Vagina (tissue), 2 donors: ENCODE results near the gene NELFB. TPM values are rescaled to one million over a fixed set of nuclear protein-coding genes. Genes with fewer than 3 reads are reported as not detected.
A peak's percentile ranks its signal among the peaks of the same experiment; 100 is the strongest.
"Not testable (repeated sequence)": the region's sequence is repeated elsewhere in the genome, so short reads cannot be mapped to it uniquely, and the experiment has no call there.

Experiments
- DNase-seq, 2 donors: peaks; one replicate each; pipeline ENCODE4 v3.0.0-alpha.2; 2017; ENCODE audit errors: extremely low spot score in 2 of 2
- H3K27ac ChIP-seq: fragments of 200-600 bp; sonication (generic); one replicate; pipeline ENCODE4 v1.5.1; 2019
- H3K27me3 ChIP-seq: fragments of 200-600 bp; sonication (generic); one replicate; pipeline ENCODE4 v1.5.1; 2019
- H3K36me3 ChIP-seq, 2 donors: fragments of 200-600 bp; sonication (generic); one replicate each; pipeline ENCODE4 v1.5.1; 2017 to 2019
- H3K4me1 ChIP-seq: fragments of 200-600 bp; sonication (generic); one replicate; pipeline ENCODE4 v1.5.1; 2019
- H3K4me3 ChIP-seq, 2 donors: fragments of 200-600 bp; sonication (generic); 1 replicate in 1 of 2; 2 replicates in 1 of 2; pipeline ENCODE4 v1.5.1; 2016 to 2019
- H3K9me3 ChIP-seq: fragments of 200-600 bp; sonication (generic); one replicate; pipeline ENCODE4 v1.5.1; 2019
- POLR2A ChIP-seq, 2 donors: fragments of 450-650 bp; IDR thresholded peaks; one replicate each; pipeline ENCODE4 v1.6.1; 2017; ENCODE audit warnings: antibody characterized with exemption in 2 of 2, mild to moderate bottlenecking in 2 of 2, moderate library complexity in 2 of 2
- POLR2AphosphoS5 ChIP-seq, 2 donors: sonication (generic); formaldehyde crosslinking; IDR thresholded peaks; one replicate each; pipeline ENCODE4 v1.9.0; 2017; ENCODE audit warnings: antibody characterized with exemption in 2 of 2, mild to moderate bottlenecking in 2 of 2, low read depth in 1 of 2; ENCODE audit not compliant: insufficient read depth in 1 of 2
- intact Hi-C: fragments of 100-400 bp; cut with DNase I; formaldehyde crosslinking; loops from one replicate; pipeline ENCODE4 v1.15.1; 2023
- total RNA-seq: library from RNA; depleted of rRNA; stranded (reverse); fragments of >200 nt; gene quantifications from one replicate; pipeline ENCODE4 v1.2.3, GENCODE V29; 2016
- TF ChIP-seq, protein P1 (sequence below), 3 experiments: fragments of 450-650 bp in 2 of 3; fragments of 200-600 bp in 1 of 3; sonication (generic) in 1 of 3; IDR thresholded peaks; one replicate each; pipeline ENCODE4 v1.5.1; 2017 to 2019; ENCODE audit warnings: antibody characterized with exemption in 3 of 3, mild to moderate bottlenecking in 2 of 3, moderate library complexity in 2 of 3

Gene NELFB
- total RNA-seq, 1 donor from 2014 or later, result 44.0 TPM

DNA sequence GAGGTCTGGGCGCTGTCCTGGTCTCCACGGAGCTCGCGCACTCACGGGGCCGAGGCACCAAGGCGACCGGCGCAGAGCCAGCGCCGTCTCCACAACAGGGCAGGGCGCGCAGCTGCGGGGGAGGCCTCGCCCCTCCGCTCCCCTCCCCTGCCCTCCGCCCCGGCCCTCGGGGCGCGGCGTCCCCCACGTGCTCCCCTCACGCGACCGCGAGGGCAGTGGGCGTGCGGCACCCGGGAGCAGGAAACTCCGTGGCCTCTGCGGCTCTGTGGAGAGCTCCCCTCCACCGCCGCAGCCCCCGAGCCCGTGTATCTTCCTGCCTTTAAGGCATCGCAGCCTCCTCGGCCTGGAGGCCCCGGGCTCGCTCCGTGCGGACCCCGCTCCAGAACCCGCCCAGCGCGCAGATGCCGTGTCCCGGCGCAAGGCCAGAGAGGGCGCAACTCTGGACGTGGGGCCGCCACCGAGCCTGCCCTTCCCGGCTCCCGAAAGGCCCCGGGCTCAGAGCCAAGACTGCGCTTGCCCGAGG is 14.7 kb upstream of the NELFB start:
- TF ChIP-seq POLR2AphosphoS5 (IDR thresholded peaks at IDR 0.05; ENCODE audit: insufficient read depth in 1 of 2, low read depth in 1 of 2) (no peak), POLR2A (IDR thresholded peaks at IDR 0.05) (no peak)
- TF ChIP-seq, protein P1, sequence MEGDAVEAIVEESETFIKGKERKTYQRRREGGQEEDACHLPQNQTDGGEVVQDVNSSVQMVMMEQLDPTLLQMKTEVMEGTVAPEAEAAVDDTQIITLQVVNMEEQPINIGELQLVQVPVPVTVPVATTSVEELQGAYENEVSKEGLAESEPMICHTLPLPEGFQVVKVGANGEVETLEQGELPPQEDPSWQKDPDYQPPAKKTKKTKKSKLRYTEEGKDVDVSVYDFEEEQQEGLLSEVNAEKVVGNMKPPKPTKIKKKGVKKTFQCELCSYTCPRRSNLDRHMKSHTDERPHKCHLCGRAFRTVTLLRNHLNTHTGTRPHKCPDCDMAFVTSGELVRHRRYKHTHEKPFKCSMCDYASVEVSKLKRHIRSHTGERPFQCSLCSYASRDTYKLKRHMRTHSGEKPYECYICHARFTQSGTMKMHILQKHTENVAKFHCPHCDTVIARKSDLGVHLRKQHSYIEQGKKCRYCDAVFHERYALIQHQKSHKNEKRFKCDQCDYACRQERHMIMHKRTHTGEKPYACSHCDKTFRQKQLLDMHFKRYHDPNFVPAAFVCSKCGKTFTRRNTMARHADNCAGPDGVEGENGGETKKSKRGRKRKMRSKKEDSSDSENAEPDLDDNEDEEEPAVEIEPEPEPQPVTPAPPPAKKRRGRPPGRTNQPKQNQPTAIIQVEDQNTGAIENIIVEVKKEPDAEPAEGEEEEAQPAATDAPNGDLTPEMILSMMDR (IDR thresholded peaks at IDR 0.05), result no peak
- H3K4me1 ChIP-seq, result peaks cover 75% of the 10 kb centered on the region
- intact Hi-C loops, result no loop called here
- peak overlapping the region; percentile 66 to 75 for H3K4me3 ChIP-seq
- DNase-seq, result no peak
- no peaks in the 10 kb centered on the region for H3K27me3 ChIP-seq
- H3K36me3 ChIP-seq, result peaks cover 0 to 14% of the 10 kb centered on the region in 2 donors
- peak overlapping the region; percentile 76 for H3K27ac ChIP-seq
- H3K9me3 ChIP-seq, result no peaks in the 10 kb centered on the region

DNA sequence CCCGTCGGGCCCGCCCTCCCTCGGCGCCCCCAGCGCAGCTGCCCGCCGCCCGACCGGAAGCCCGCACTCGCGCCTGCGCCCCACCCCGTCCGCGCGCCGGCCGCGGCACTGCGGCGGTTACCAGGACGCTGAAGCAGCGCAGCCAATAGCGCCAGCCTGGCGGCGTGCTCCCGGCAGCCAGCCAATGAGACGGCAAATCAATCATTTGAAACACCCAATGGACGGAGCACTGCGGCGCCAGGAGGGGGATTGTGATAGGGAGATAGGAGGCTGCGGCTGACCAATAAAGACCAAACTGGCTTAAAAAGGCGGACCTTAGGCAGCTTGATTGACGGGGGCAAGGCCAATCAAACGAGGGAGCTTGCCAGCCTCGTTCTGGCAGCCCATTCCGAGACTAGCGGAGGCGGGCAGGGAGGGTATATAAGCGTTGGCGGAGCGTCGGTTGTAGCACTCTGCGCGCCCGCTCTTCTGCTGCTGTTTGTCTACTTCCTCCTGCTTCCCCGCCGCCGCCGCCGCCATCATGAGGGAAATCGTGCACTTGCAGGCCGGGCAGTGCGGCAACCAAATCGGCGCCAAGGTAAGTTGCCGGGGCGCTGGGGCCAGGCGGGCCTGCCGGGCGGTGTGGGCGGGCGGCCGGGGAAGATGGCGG is 14.2 kb upstream of the NELFB start, which contains the start of gene TUBB4B:
TUBB4B (plus strand) TSS at position 447 of the 649 bp plus-strand sequence; CDS start at position 521, 74 bp downstream.
- intact Hi-C loops, result no loop called here
- Histone ChIP-seq H3K4me1 (peaks cover 69% of the 10 kb centered on the region), H3K27me3 (no peaks in the 10 kb centered on the region), H3K9me3 (no peaks in the 10 kb centered on the region), H3K4me3 (peak within 1 kb of the TSS; percentile 66 to 99), H3K27ac (peak within 1 kb of the TSS; percentile 78), H3K36me3 (peaks cover 0 to 14% of the 10 kb centered on the region in 2 donors)
- DNase-seq, result peak; percentile 100
- TF ChIP-seq POLR2AphosphoS5 (IDR thresholded peaks at IDR 0.05; ENCODE audit: insufficient read depth in 1 of 2, low read depth in 1 of 2) (peak; percentile 89 to 100), POLR2A (IDR thresholded peaks at IDR 0.05) (peak in 1 of 2 donors; percentile 100)
- TF ChIP-seq, protein P1 (IDR thresholded peaks at IDR 0.05), result peak in 1 of 3 experiments; percentile 15

DNA sequence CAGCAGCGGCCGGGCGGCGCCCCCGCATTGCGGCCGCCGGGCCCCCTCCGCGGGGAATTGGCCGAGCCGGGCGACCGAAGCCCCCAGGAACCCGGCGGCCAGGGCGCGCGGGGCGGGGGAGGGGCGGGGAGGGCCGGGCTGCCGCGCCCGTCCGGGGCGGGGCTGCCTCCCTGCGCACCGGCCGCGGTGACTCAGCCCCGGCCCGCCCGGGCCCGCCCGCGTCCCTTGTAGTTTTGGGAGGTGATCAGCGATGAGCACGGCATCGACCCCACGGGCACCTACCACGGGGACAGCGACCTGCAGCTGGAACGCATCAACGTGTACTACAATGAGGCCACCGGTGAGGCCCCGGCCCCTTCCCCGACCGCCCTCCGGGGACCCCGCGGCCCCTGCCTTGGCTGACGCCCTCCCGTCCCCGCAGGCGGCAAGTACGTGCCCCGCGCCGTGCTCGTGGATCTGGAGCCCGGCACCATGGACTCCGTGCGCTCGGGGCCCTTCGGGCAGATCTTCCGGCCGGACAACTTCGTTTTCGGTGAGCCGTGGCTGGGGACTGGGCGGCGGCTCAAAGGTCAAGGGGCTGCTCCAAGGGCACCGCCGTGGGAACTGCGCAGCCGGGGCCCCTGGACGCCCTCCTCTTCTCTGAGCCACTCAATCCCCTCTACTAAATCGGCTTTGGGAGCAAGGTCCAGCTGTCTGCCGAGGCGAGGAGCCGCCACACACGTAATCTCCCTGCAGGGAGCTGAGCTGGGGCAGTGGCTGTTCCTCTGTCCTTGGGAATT is 13.4 kb upstream of the NELFB start:
- Histone ChIP-seq H3K27me3 (no peaks in the 10 kb centered on the region), H3K4me1 (peaks cover 62% of the 10 kb centered on the region), H3K36me3 (peaks cover 0 to 14% of the 10 kb centered on the region in 2 donors), H3K9me3 (no peaks in the 10 kb centered on the region), H3K4me3 (peak overlapping the region; percentile 66 to 99), H3K27ac (peak overlapping the region; percentile 78)
- intact Hi-C loops, result no loop called here
- no peak for DNase-seq
- TF ChIP-seq, protein P1 (IDR thresholded peaks at IDR 0.05), result no peak
- TF ChIP-seq POLR2AphosphoS5 (IDR thresholded peaks at IDR 0.05; ENCODE audit: insufficient read depth in 1 of 2, low read depth in 1 of 2), result peak in 1 of 2 donors; percentile 60
- TF ChIP-seq POLR2A (IDR thresholded peaks at IDR 0.05), result no peak

DNA sequence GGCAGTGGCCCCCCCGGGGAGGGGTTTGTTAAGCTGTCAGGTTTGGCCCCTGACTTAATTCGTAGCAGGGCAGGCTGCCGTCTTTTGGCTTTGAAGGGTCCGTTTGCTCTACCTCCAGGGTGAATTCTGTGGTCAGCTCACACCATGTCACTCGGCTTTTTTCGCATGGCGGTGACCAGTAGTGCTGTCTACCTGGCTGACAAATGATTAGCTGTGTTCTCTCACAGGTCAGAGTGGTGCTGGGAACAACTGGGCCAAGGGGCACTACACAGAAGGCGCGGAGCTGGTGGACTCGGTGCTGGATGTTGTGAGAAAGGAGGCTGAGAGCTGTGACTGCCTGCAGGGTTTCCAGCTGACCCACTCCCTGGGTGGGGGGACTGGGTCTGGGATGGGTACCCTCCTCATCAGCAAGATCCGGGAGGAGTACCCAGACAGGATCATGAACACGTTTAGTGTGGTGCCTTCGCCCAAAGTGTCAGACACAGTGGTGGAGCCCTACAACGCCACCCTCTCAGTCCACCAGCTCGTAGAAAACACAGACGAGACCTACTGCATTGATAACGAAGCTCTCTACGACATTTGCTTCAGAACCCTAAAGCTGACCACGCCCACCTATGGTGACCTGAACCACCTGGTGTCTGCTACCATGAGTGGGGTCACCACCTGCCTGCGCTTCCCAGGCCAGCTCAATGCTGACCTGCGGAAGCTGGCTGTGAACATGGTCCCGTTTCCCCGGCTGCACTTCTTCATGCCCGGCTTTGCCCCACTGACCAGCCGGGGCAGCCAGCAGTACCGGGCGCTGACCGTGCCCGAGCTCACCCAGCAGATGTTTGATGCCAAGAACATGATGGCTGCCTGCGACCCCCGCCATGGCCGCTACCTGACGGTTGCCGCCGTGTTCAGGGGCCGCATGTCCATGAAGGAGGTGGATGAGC is 12.6 kb upstream of the NELFB start:
- Histone ChIP-seq H3K4me1 (peaks cover 54% of the 10 kb centered on the region), H3K27me3 (no peaks in the 10 kb centered on the region), H3K4me3 (peak overlapping the region; percentile 66 to 99), H3K27ac (peak overlapping the region; percentile 78), H3K36me3 (peaks cover 0 to 14% of the 10 kb centered on the region in 2 donors), H3K9me3 (no peaks in the 10 kb centered on the region)
- DNase-seq, result no peak
- TF ChIP-seq POLR2AphosphoS5 (IDR thresholded peaks at IDR 0.05; ENCODE audit: insufficient read depth in 1 of 2, low read depth in 1 of 2) (no peak), POLR2A (IDR thresholded peaks at IDR 0.05) (no peak)
- TF ChIP-seq, protein P1 (IDR thresholded peaks at IDR 0.05), result no peak
- intact Hi-C loops, result no loop called here

DNA sequence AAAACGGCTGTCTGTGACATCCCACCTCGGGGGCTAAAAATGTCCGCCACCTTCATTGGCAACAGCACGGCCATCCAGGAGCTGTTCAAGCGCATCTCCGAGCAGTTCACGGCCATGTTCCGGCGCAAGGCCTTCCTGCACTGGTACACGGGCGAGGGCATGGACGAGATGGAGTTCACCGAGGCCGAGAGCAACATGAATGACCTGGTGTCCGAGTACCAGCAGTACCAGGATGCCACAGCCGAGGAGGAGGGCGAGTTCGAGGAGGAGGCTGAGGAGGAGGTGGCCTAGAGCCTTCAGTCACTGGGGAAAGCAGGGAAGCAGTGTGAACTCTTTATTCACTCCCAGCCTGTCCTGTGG is 11.9 kb upstream of the NELFB start:
- H3K9me3 ChIP-seq, H3K27ac ChIP-seq, intact Hi-C loops, H3K27me3 ChIP-seq, H3K4me3 ChIP-seq, DNase-seq: not testable (repeated sequence)
- peaks cover 0 to 14% of the 10 kb centered on the region in 2 donors for H3K36me3 ChIP-seq
- peaks cover 51% of the 10 kb centered on the region for H3K4me1 ChIP-seq
